Measurements from ENCODE around the gene GIT2.
"Not testable (repeated sequence)": the region's sequence is repeated elsewhere in the genome, so short reads cannot be mapped to it uniquely, and the experiment has no call there.

Gene GIT2

DNA sequence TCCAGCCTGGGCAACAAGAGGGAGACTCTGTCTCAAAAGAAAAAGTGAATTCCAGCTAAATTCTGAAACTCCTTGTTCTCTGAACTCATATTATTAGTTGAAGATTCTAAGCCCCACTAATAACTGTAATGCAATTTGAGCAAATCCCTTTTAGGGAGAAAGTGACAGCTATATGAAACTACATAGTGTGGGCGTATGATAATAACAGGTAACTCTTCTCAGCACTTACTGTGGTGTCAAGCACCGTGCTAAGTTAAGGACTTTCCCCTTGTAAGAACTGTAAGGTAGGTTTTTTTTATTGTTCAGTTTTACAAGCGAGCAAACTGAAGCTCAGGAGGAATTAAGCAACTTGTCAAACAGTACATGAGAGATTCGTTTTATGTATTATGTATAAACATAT, 8.4 kb upstream of the GIT2 start:
- DNase-seq (ENCODE audit: low spot score) = no peak

DNA sequence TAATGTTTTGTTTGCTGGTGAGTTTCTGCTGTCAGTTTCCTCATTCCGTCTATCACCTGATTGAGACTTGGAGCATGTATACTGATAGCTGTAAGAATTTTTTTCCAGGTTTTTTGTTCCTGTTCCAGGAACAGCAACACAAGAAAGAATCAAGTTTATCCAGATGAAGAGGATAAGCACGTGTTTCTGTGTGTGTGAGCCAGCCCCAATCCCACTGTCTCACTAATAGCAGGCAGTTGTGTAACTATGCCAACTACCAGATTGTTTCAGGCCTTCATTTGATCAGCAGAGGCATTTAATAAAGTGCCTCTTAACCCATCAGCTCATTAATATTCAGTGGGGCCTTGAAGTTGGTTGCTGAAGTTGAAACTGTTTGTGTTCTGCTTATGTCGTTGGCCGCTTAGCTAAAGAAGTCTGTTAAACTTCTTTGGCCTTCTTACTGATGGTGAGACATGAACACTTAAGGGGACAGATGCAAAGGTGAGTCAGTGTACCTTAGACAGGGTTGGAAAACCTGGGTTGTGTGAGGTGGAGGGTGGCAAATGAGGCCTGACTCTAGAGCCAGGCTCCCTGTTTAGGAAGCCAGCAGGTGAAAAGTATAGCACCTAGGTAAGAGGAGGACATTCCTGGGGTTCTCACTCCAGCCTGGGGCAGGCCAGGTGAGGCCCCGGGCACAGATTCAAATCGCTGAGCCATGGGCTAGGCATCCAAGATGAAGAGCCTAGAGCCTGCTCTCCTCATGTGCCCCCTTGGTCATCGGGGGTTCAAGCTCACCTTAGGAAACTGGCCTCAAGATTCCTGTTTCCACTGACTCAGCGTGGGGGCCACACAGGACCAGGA, 6.7 kb upstream of the GIT2 start:
- no peak for DNase-seq (ENCODE audit: low spot score)

DNA sequence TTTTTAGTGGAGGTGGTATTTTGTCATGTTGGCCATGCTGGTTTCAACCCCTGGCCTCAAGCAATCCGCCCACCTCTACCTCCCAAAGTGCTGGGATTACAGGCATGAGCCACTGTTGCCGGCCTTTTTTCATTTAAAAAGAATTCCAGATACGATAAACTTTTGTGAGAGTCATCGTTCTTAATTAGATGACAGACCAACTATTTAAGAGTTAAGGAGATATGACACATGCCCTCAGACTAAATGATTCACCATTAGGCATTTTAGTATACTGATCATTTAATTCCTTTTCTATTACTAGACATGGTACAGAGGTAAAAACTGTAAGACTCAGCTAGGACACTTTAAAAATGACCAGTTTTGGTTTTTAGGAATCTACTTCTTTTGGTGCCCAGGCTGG, 5.4 kb upstream of the GIT2 start:
- DNase-seq (ENCODE audit: low spot score) = no peak

DNA sequence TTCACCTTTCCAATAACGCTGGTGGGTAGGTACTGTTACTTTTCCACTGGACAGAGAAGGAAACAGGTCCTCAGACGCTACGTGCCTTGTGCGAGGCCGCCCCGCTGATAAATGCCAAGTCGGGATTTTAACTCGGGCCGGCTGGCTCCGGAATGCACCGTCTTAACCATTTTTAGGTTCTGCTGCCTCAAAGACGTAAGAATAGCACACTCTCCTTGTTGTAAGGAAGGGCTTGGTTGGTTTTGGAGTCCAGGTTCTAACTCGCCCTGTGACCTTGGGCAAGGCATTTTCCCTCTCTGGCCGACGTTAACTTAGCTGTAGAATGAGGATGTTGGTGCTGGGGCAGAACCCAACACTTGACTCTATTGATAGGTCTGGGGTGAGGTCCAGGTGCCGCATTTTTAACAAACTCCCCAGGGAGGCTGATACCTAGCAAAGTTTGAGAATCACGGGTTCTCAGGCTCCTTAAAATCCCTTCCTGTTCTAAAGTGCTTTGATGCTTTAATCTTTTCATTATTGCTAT, 3.9 kb upstream of the GIT2 start:
- peak; percentile 17 for DNase-seq (ENCODE audit: low spot score)

DNA sequence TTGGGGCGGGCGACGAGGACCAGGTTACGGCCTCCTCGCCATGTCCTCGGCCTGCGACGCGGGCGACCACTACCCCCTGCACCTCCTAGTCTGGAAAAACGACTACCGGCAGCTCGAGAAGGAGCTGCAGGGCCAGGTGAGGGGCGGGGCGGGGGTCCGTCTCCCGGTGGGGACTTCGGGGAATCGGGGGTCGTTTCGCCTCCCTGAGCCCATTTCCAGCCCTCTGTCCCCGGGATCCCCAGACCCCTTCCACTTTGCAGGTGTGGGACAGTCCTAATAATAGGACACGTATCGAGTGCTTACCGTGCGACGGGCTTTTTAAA, 3.4 kb upstream of the GIT2 start:
- DNase-seq (ENCODE audit: low spot score) = no peak

DNA sequence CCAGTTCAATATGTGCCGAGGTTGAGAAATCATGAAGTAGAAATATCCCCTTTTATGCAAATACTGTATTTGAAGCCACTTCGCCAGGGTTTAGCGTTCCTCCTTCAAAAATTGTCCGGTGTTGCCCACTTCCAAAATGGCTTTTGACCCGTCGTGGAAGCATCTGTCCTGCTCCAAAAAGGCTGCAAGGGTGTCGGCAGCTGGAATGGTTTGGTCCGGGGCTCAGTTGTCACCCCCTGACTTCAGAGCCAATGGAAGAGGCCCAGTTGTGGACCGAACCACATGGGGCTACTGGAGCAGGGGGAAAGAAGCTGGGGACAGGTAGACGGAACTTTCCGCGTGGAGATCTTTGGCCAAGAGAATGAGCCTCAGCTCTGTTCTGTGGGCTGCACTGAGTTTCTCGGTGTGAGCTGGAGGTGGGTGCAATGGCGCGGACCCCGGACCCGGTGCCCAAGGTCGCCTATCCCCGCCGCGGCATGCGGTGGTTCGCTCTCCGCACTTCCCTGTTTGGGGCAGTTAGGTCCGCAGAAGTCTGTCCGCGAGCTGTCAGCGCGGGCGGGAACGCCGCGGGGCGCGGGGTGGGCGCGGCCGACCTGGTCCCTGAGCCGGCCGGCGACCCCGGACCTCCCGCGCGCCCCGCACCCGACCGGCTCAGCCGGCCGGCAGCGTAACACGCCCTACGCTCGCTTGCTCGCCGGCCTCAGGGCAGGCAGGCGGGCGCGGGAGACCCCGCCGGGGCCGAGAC, 2.9 kb upstream of the GIT2 start, which contains the start of gene ANKRD13A:
Gene ANKRD13A, plus strand, starts transcription at position 527 of the 745 bp plus-strand sequence. CDS start 259 bp downstream, outside the sequence.
- peak; percentile 92 for DNase-seq (ENCODE audit: low spot score)

DNA sequence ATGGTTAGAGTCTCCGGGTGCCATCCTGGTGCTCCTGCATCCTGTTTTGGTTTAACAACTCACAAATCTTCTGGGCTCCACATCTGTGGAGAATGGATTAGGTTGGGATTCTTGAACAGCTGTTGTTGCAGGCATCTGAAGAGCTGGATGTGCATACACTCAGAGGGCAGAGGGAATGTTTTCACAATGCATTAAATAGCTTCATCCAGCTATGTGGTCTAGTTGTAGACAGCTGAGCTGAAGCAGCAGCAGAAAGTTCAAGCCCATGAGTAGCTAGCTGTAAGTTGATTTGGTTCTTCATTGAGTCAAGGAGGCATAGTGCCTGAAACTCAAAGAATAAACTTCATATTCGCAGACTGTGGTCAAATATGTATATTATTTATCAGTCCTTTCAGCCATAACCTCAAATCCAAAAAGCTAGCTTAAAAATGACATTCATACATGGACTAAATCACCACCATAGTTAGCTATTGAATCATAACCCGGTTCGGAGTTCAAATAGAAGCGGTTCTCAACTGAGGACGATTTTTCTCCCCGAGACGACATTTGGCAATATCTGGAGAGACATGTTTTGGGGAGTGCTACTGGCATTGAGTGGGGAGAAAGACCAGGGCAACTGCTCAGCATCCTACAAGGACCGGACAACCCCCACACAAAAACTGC, 2.2 kb upstream of the GIT2 start:
- no peak for DNase-seq (ENCODE audit: low spot score)

DNA sequence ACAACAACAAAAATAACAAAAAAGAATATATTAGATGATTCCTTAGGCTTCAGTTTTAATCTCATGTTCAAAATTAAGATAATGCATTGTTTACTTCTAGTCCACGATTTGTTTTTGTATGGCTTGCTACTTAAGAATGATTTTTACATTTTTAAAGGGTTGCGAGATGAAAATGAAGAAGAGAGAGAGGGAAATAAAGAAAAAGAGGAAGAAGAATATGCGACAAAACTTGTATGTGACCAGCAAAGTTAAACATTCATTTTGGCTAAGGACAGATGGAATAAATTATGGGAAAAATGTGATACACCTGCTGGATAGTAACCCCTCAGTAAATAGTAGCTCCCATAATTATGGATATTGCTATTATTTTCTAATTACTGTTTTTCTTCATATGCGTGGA, 1.2 kb upstream of the GIT2 start:
- DNase-seq (ENCODE audit: low spot score) = no peak

DNA sequence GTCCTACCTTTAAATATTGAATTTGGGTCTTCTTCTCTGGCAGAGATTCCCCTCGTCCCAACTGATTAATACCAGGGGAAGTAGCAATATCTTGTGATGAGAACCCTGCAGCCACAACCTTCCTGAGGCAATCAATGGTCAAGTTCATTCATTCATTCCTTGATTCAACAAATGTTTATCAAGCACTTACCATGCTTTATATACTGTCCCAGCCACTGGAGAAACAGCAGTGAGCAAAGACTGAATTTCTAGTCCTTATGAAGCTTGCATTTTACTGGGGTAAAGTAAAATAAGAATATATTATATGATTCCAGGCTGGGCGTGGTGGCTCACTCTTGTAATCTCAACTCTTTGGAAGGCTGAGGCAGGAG, 300 bp upstream of the GIT2 start:
- no peak for DNase-seq (ENCODE audit: low spot score)

DNA sequence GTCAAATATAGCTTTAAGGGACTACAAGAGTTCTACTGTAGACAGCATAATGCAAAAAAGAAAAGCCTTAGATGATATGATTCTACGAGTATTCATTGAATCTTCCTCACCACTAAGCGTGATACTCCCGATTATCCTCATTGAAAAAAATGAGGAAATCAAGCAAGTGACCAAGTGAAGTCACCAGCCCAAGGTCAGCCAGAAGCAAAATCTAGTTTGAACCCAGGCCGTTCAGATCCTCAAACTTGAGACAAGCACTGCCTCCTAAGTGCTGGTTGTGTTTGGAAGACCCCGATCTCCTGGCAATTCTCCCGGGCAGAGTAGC, 845 bp downstream of the GIT2 start:
- DNase-seq (ENCODE audit: low spot score) = no peak

DNA sequence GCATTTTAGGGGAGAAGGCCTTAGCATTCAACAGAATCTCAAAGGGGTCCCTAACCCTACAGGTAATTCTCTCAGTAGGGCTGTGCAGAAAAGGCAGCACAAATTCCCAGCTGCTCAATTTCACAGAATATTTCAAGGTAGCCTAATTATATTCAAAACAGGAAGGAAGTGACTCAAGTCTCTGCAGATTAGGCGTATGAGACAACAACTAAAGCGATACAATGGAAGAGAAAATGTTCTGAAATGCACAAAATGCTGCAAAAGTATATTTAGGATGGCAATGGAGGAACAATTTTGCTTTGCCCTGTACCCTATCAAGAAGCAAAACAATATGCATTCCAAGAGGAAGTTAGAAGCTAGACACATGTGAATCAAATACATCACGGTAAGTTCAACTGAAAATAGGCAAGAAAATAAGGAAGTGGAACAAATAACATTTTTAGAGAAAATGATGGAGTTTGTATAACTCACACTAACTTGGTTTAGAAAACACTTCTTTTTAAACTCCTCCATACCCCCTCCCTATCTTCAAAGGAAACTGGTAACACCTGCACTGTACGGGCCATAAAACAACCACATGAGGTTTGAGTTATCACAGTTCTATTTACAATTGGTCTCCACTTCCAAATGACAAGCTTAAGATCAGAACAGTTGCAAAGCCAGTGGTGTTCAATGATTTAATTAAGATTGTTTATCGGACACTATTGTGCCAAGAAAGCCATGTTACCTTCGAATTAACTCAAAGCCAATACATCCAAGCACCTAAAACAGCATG, 1.6 kb downstream of the GIT2 start:
- peak; percentile 12 for DNase-seq (ENCODE audit: low spot score)

DNA sequence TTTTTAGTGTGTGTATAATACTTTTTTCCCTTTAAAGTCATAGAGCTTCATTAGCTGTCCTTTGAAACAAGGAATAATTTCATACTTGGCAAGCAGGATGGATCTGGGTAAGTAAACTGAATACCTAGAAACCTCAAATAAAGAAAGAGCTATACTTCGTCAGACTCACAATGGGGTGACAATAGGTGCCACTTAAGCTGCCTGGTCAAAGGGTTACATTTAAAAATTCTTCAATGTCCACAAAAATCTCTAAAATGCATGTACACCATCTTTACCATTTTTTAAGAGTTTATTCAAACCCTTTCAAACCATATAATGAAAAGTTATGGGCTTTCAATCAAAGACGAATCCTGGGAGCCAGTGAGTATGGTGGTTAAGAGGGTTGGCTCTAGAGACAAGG, 3.1 kb downstream of the GIT2 start:
- DNase-seq (ENCODE audit: low spot score) = no peak

DNA sequence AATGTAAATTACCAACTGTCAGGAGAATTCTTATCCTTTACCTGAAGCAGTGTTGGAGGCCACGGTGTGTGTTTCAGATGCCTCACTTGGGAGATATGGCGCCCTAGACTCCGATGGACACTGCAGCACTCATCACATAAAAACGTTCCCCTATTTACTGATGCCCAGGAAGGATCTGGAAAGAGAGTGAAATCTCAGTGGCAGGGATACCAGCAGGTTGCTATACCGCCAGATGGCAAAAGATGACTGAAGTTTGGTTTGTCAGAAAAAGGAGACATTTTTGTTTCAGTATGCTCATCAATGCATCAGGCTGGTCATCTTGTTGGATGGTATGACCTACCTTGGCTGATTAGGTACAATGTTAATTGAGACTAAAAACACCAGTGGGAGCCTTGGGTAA, 4.6 kb downstream of the GIT2 start:
- no peak for DNase-seq (ENCODE audit: low spot score)

DNA sequence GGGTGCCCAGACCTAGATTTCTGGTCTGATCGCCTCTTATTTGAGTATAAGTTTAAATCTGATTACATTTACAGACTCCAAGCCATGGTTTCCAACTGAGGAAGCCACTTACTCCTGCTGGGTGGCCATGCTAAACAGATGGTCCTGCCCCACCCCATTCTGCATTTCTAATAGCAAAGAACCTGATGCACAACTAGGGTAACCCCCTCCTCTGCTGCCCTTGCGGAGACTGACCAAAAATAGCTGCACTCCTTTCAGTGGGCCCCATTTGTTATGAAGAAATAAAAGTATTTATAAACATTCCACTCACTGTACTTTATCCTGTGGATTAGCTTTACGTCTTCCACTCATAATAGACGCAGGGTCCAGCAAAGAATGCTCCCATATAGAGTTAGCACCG, 6.8 kb downstream of the GIT2 start:
- DNase-seq (ENCODE audit: low spot score) = no peak

DNA sequence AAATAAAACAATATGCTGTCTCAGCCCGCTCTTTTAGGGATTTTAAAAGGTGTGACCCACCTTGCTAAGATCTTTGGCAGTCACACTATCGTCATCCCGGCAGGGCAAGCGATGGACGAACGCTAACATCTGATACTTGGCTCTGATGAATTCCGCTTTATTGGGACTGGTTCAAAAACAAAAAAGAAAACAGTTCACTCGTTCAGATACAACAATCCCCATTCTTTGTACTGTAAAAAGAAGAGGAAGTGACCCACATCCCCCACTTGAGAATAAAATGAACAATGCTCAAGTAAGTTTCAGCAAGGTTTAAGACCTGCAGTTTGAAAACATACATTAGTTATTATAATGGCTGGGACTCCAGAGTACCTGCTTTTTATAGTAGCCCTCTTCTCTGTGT, 7.3 kb downstream of the GIT2 start:
- no peak for DNase-seq (ENCODE audit: low spot score)

DNA sequence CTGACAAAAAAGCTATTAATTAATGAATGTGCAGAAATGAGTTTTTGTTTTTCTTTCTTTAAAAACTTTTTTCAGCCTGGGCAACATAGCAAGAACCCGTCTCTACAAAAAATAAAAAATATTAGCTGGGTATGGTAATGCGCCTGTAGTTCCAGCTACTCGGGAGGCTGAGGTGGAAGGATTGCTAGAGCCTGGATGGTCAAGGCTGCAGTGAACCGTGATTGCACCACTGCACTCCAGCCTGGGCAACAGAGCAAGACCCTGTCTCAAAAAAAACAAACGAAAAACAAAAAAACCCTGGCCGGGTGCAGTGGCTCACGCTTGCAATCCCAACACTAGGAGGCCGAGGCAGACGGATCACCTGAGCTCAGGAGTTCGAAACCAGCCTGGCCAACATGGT, 7.9 kb downstream of the GIT2 start:
- no peak for DNase-seq (ENCODE audit: low spot score)

DNA sequence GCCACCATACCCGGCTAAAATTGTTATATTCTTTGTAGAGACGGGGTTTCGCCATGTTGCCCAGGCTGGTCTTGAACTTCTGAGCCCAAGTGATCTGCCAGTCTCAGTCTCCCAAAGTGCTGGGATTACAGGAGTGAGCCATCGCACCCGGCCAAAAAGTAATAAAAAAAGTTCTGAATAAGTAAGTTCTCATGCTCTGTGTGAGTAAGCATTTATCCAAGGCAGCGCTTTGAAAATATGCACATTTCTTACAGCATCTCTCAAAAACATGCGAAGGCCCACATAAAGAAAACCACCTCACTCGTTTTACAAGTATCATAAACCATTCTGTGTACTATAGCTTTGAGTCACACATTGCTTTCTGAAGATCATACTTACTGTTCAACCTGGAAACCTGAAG, 8.6 kb downstream of the GIT2 start:
- DNase-seq (ENCODE audit: low spot score) = no peak

DNA sequence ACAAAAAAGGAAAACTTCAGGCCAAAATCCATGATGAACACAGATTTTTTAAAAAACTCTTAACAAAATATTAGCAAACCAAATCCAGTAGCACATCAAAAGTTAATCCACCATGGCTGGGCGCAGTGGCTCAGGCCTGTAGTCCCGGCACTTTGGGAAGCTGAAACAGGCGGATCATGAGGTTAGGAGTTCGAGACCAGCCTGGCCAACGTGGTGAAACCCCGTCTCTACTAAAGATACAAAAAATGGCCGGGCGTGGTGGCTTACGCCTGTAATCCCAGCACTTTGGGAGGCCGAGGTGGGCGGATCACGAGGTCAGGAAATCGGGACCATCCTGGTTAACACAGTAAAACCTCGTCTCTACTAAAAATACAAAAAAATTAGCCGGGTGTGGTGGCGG, 9.9 kb downstream of the GIT2 start:
- DNase-seq (ENCODE audit: low spot score) = not testable (repeated sequence)

DNA sequence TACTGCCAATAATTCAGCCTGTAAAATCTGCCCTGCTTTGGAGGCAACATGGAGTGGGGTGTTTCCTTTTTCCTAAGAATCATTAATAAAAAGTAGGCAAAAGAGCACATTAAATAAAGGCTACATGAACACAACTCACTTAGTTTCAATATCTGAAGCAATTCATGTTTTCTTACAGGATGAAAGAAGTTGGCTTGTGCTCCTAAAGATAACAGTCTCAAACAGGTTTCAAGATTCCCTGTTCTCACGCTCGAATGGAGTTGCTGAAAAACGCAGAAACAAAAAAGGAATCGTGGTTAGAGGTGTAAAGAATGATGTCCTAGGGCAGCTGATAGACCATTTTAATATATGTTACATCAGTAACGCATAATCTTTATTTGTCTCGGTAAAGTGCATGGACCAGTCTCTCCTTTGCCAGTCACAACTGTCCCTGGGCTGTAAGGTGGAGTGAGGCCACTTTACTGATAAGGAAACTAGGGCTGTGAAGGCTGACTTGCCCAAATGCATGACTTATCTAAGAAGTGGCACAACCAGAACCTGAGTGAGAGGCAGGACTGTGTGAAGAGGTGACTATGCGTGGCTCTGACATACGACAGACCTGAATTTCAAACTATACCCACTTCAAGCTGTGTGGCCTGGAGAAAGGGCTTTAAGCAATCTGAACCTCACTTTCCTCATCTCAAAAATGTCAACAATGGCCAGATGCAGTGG, 12.6 kb downstream of the GIT2 start:
- DNase-seq (ENCODE audit: low spot score) = no peak

DNA sequence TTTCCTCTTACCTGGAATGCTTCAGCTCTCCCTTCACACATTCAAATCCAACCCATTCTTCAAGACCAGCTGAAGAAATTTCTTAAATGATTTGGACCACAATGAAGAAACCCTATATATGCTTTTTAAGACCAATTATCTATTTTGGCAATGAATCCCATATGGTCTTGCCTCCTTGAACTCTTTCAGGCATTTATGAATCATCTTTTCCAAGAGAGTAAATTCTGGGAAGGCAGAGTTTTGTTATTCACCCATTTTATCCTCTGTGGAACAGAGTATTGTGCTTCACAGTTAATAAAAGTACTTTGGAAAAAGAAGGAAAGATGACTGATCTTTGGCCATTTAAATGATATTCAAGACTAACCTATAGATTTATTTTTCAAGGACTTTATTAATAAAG, 14.0 kb downstream of the GIT2 start:
- DNase-seq (ENCODE audit: low spot score) = no peak

DNA sequence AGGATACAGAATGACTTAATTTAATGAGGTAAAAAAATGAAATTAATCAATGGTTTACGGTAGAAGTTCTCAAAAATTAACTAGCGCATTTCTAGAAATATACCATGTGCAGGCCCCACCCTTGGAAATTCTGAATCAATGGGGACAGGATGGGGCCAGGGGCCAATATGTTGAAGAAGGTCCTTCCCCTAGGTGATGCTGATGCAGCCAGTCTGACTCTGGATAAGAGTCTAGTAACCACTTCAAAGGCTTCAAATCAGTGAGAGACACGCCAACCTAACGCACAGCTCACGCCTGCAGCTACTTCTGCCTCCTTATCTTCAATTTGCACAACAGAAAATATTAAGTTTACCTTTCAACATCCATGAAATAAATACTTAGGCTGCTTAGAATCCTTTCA, 14.9 kb downstream of the GIT2 start:
- no peak for DNase-seq (ENCODE audit: low spot score)

DNA sequence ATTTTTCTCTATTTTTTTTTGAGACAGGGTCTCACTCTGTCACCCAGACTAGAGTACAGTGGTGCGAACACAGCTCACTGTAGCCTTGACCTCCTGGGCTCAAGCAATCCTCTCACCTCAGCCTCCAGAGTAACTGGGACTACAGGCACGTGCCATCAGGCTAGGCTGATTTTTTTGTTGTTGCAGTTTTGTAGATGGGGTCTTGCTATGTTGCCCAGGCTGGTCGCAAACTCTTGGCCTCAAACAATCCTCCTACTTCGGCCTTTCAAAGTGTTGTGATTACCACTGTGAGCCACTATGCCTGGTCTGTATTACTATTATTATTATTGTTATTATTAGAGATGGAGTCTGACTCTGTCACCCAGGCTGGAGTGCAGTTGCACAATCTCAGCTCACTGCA, 23.3 kb downstream of the GIT2 start:
- no peak for DNase-seq (ENCODE audit: low spot score)
